GM12878 (cell line): ENCODE results near the gene RENBP. TPM values are rescaled to one million over a fixed set of nuclear protein-coding genes. Genes with fewer than 3 reads are reported as not detected.

Source experiments
- ATAC-seq: fragments of 200-7000 bp; cut with Tn5 transposase; 3 replicates; pipeline ENCODE4 v1.9.1; 2020; ENCODE audit warnings: mild to moderate bottlenecking, moderate library complexity
- BruUV-seq: library from RNA; stranded (reverse); fragments of 400-500 nt; replicated peaks from 2 replicates; lab custom pipeline; 2021; lab: Mats Ljungman, UMichigan
- CTCF ChIA-PET: fragments of 300-600 bp; sonication (Branson Sonifier 250); formaldehyde crosslinking; extraction: SDS; loops from one replicate; lab custom pipeline; 2021; ENCODE audit warnings: inconsistent platforms; lab: Yijun Ruan, JAX
- POLR2A ChIA-PET: fragments of 350-600 bp; formaldehyde crosslinking; extraction: SDS; loops from one replicate; lab custom pipeline; 2021; ENCODE audit warnings: inconsistent platforms; lab: Charles Lee
- RAD21 ChIA-PET: fragments of 300-600 bp; sonication (Branson Sonifier 250); formaldehyde crosslinking; loops from one replicate; lab custom pipeline; 2023; ENCODE audit warnings: antibody characterized with exemption; ENCODE audit not compliant: unreplicated experiment; lab: Charles Lee
- SMC1A ChIA-PET: fragments of 300-600 bp; sonication (Branson Sonifier 250); formaldehyde crosslinking; loops from one replicate; lab custom pipeline; 2023; ENCODE audit not compliant: unreplicated experiment, uncharacterized antibody; lab: Charles Lee
- DNase-seq: peaks from one replicate; pipeline ENCODE4 v3.0.0-alpha.2; 2011; ENCODE audit warnings: low read depth, low spot score
- FAIRE-seq: peaks from 3 replicates; lab custom pipeline; 2011; peaks lifted over from hg19 to GRCh38; lab: Jason Lieb, UNC
- H2AFZ ChIP-seq: 2 replicates; pipeline ENCODE4 v1.6.0; 2011; ENCODE audit warnings: low read depth, low read length, control low read depth; ENCODE audit not compliant: control insufficient read depth
- H3K27ac ChIP-seq: 2 replicates; pipeline ENCODE4 v1.5.1; 2011; ENCODE audit warnings: control low read depth; ENCODE audit not compliant: control insufficient read depth, insufficient read depth
- H3K27me3 ChIP-seq, 2 experiments: replicated peaks in 1 of 2; 2 replicates each; pipeline versions ENCODE4 v1.6.0 to v1.6.1; 2011; ENCODE audit warnings: low read length in 1 of 2; ENCODE audit not compliant: control insufficient read depth in 2 of 2, insufficient read depth in 2 of 2
- H3K36me3 ChIP-seq, 2 experiments: 2 replicates each; pipeline ENCODE4 v1.5.1; 2011; ENCODE audit warnings: low read length in 1 of 2; ENCODE audit not compliant: control insufficient read depth in 2 of 2, insufficient read depth in 2 of 2
- H3K4me1 ChIP-seq: 2 replicates; pipeline ENCODE4 v1.6.1; 2011; ENCODE audit warnings: mild to moderate bottlenecking, low read length, moderate library complexity, mixed read lengths; ENCODE audit not compliant: control insufficient read depth, insufficient read depth
- H3K4me2 ChIP-seq: 2 replicates; pipeline ENCODE4 v1.6.0; 2011; ENCODE audit warnings: control low read depth; ENCODE audit not compliant: control insufficient read depth, insufficient read depth
- H3K4me3 ChIP-seq: fragments of 200-600 bp; sonication (generic); 2 replicates; pipeline ENCODE4 v1.5.1; 2016
- H3K79me2 ChIP-seq: 2 replicates; pipeline ENCODE4 v1.6.0; 2011; ENCODE audit warnings: low read length; ENCODE audit not compliant: control insufficient read depth, insufficient read depth
- H3K9ac ChIP-seq: 2 replicates; pipeline ENCODE4 v1.8.0; 2011; ENCODE audit warnings: low read length, control low read depth, mixed read lengths; ENCODE audit not compliant: control insufficient read depth, insufficient read depth
- H3K9me3 ChIP-seq: replicated peaks from 3 replicates; pipeline ENCODE4 v1.5.1; 2011; ENCODE audit warnings: mild to moderate bottlenecking, low read length; ENCODE audit not compliant: control insufficient read depth, insufficient read depth
- H4K20me1 ChIP-seq: 2 replicates; pipeline ENCODE4 v1.6.0; 2011; ENCODE audit not compliant: control insufficient read depth, insufficient read depth
- ATF7 ChIP-seq: fragments of 450-650 bp; IDR thresholded peaks from 2 replicates; pipeline ENCODE4 v1.6.1; 2016; ENCODE audit warnings: low read depth, mild to moderate bottlenecking
- CBFB ChIP-seq: IDR thresholded peaks from 2 replicates; pipeline ENCODE4 v1.6.1; 2016; ENCODE audit warnings: antibody characterized with exemption, low read depth
- CHD4 ChIP-seq: fragments of 200-600 bp; sonication (generic); IDR thresholded peaks from 2 replicates; pipeline ENCODE4 v1.6.1; 2016; ENCODE audit warnings: mild to moderate bottlenecking
- CTCF ChIP-seq, 3 experiments: IDR thresholded peaks in 2 of 3; conservative IDR thresholded peaks in 1 of 3; 2 replicates each; pipeline ENCODE4 v1.5.1; 2011; ENCODE audit warnings: low read depth in 3 of 3, low read length in 3 of 3, mild to moderate bottlenecking in 3 of 3, control low read depth in 2 of 3, moderate library complexity in 2 of 3, inconsistent platforms in 1 of 3, mixed read lengths in 1 of 3; ENCODE audit not compliant: control insufficient read depth in 2 of 3, insufficient read depth in 1 of 3; ENCODE audit errors: extremely low read depth in 1 of 3
- HCFC1 ChIP-seq: fragments of 150-350 bp; IDR thresholded peaks from 2 replicates; pipeline ENCODE4 v1.6.1; 2014; ENCODE audit warnings: low read length
- POLR2AphosphoS5 ChIP-seq: IDR thresholded peaks from 2 replicates; pipeline ENCODE4 v1.6.1; 2011; ENCODE audit warnings: mild to moderate bottlenecking, low read length, inconsistent platforms
- RUNX3 ChIP-seq: IDR thresholded peaks from 2 replicates; pipeline ENCODE4 v1.6.1; 2012; ENCODE audit warnings: low read length, inconsistent platforms
- SMAD5 ChIP-seq: IDR thresholded peaks from 2 replicates; pipeline ENCODE4 v1.6.1; 2016; ENCODE audit warnings: antibody characterized with exemption, low read depth
- WGBS: methylation state at CpG from one replicate; pipeline ENCODE4 v1.1.6; 2016; ENCODE audit warnings: low lambda C conversion rate; ENCODE audit not compliant: insufficient replicate concordance, insufficient coverage; ENCODE audit errors: missing lambda C conversion rate; 5-methylcytosine and 5-hydroxymethylcytosine counted together
- in situ Hi-C: fragments of 300-500 bp; cut with MboI; formaldehyde crosslinking; loops from 9 replicates; pipeline ENCODE4 v1.14.3; 2018; ENCODE audit warnings: mixed read lengths
- intact Hi-C: fragments of 100-400 bp; cut with micrococcal nuclease; formaldehyde crosslinking; loops from one replicate; pipeline ENCODE4 v1.14.2; 2022; ENCODE audit not compliant: unreplicated experiment
- polyA plus RNA-seq, 11 experiments: library from polyadenylated mRNA; depleted of rRNA in 4 of 11; unstranded in 6 of 11; stranded (reverse) in 5 of 11; fragments of >200 nt; fragmentation: Nextera tagmentation in 4 of 11; fragmentation: Illumina TruSeq in 1 of 11; extraction: Ambion mirVana in 4 of 11; extraction: Trizol in 1 of 11; gene quantifications; 1 replicate in 1 of 11; 2 replicates in 10 of 11; pipeline versions ENCODE4 v1.2.1 to v1.2.3, GENCODE V29; 2011 to 2016; ENCODE audit warnings: inconsistent platforms in 2 of 11, missing spikeins in 2 of 11, low read depth in 1 of 11
- total RNA-seq, 4 experiments: library from RNA; depleted of rRNA in 3 of 4; stranded (reverse); fragments of >200 nt in 3 of 4; fragmentation: Illumina TruSeq in 1 of 4; extraction: Trizol in 1 of 4; gene quantifications; 2 replicates each; pipeline versions ENCODE4 v1.2.1 to v1.2.3, GENCODE V29; 2013 to 2021

The RENBP gene
- total and polyA plus RNA-seq, 10 of the 15 experiments (the other 5 are each of a cell fraction or from before 2014, with no cell fraction given), result 0.36 to 4.9 (median 1.8) TPM; not detected in 3

DNA sequence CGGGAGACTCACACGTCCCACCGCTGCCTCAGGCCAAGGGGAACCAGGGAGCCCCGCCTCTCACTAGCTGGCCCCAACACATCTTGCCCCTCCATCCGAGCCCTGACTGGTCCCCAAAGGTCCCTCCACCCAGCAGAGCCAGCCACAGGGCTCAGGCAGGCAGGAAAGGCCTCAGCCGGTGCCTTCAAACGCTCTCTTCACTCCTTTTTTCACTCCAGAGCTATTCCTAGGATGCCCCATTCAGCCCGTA lies 16.8 kb downstream of the RENBP start:
- TF ChIP-seq CTCF (IDR thresholded peaks at IDR 0.05 in 2 of 3, conservative IDR thresholded peaks at IDR 0.05 in 1 of 3; ENCODE audit: control insufficient read depth in 2 of 3, extremely low read depth in 1 of 3, insufficient read depth in 1 of 3, low read depth in 3 of 3, low read length in 3 of 3), result no peak; a peak in 1 of 6 replicates
- TF ChIP-seq ATF7, result no peak
- TF ChIP-seq HCFC1, result no peak
- 0 out of 2 replicates have a peak, but pooled peaks have one; percentile 19 for TF ChIP-seq SMAD5
- TF ChIP-seq CHD4, result no peak
- peak; percentile 39; the same call in 1 of the 2 replicates for TF ChIP-seq POLR2AphosphoS5
- TF ChIP-seq CBFB, result no peak
- peak; percentile 18; the same call in 1 of the 2 replicates for TF ChIP-seq RUNX3
- intact Hi-C loops, result loop anchor here (2.0 to 5.0 kb wide), 4 partner anchors 43 to 445 kb away; partner anchors contain the start of genes ABCD1, BCAP31, FLNA and HCFC1

More for the DNA sequence above, 16.8 kb downstream of the RENBP start:
- Histone ChIP-seq H2AFZ (no peak overlapping the region), H3K9me3 (no peaks in the 10 kb centered on the region; the same call in 2 of the 3 replicates), H3K9ac (peak overlapping the region; percentile 97), H3K27me3 (no peaks in the 10 kb centered on the region), H3K4me2 (peak overlapping the region; percentile 93), H3K27ac (peak overlapping the region; percentile 98), H3K4me1 (peaks cover 9% of the 10 kb centered on the region; the same call in 1 of the 2 replicates), H3K4me3 (peak overlapping the region; percentile 74), H4K20me1 (no peaks in the 10 kb centered on the region), H3K36me3 (peaks cover 0 to 2% of the 10 kb centered on the region in 2 experiments; a peak in 3 of 4 replicates), H3K79me2 (peaks cover 37% of the 10 kb centered on the region)
- ChIA-PET POLR2A (interaction anchor here (1.1 to 5.8 kb wide), 6 partner anchors 17 to 201 kb away, joined by 4 to 68 read pairs (median 6); partner anchors contain the start of genes HCFC1, RENBP and TMEM187), CTCF (interaction anchor here (0.6 to 8.7 kb wide), 2 partner anchors 20 to 82 kb away, joined by 3 to 172 read pairs; partner anchors contain the start of gene RENBP), SMC1A (interaction anchor here (1.0 to 5.5 kb wide), 2 partner anchors 20 to 74 kb away, joined by 5 to 61 read pairs; no protein-coding TSS in a partner anchor), RAD21 (interaction anchor here (2.6 to 6.2 kb wide), 2 partner anchors 20 to 42 kb away, joined by 13 to 48 read pairs; partner anchors contain the start of gene HCFC1)
- no peak for DNase-seq
- FAIRE-seq, result no peak
- in situ Hi-C loops, result loop anchor here (10.0 kb wide), 1 partner anchor 57 kb away; no protein-coding TSS in a partner anchor
- peak; percentile 2 for ATAC-seq
- BruUV-seq, result TSS peak; percentile 47
- 2% methylated on average over 8 of the region's 8 CpGs for WGBS
